Left forelimb (tissue), 1 donor: ENCODE data around the gene OR6C1.
"Not testable (repeated sequence)": the region's sequence is repeated elsewhere in the genome, so short reads cannot be mapped to it uniquely, and the experiment has no call there.

Experiments used
- DNase-seq: peaks from one replicate; pipeline ENCODE4 v3.0.0-alpha.2; 2018; ENCODE audit warnings: low spot score

OR6C1 gene

GRCh38 chr12:55314043-55314442, at the start of gene OR6C1:
Gene OR6C1 (plus strand): TSS chr12:55314343. CDS start chr12:55320600, 6,257 bp downstream.
- no peak for DNase-seq

- DNase-seq = no peak
Observed at GRCh38 chr12:55280991-55281390, 33.2 kb upstream of the OR6C1 start.

GRCh38 chr12:55289999-55290398, 24.1 kb upstream of the OR6C1 start:
- no peak for DNase-seq

- no peak for DNase-seq
Observed at GRCh38 chr12:55296469-55296868, 17.7 kb upstream of the OR6C1 start, which contains the start of gene OR6C6. Gene OR6C6 (minus strand): TSS chr12:55296569. CDS start chr12:55295232, 1,337 bp downstream.

- DNase-seq = no peak
Observed at GRCh38 chr12:55320201-55320600, 6.1 kb downstream of the OR6C1 start.

GRCh38 chr12:55325801-55326200, 11.7 kb downstream of the OR6C1 start:
- DNase-seq = not testable (repeated sequence)

GRCh38 chr12:55330446-55330845, 16.3 kb downstream of the OR6C1 start, which contains the start of gene OR6C3:
Gene OR6C3 (plus strand): TSS chr12:55330746. CDS start chr12:55331701, 955 bp downstream.
- no peak for DNase-seq

- no peak for DNase-seq
Observed at GRCh38 chr12:55336002-55336401, 21.9 kb downstream of the OR6C1 start.

GRCh38 chr12:55355338-55355737, 41.2 kb downstream of the OR6C1 start:
- not testable (repeated sequence) for DNase-seq

GRCh38 chr12:55362675-55363074, 48.5 kb downstream of the OR6C1 start, which contains the start of gene OR6C75:
Gene OR6C75 (plus strand): TSS chr12:55362975. CDS start chr12:55365111, 2,136 bp downstream.
- DNase-seq = no peak

GRCh38 chr12:55365086-55365485, 50.9 kb downstream of the OR6C1 start:
- no peak for DNase-seq
